Tibial nerve (tissue), 3 donors: ENCODE results near the gene CDH12.

Experiments used
- CTCF ChIP-seq, 5 experiments: fragments of 200-600 bp in 3 of 5; fragments of 450-650 bp in 2 of 5; sonication (generic) in 3 of 5; IDR thresholded peaks; one replicate each; pipeline ENCODE4 v1.5.1; 2016 to 2019; ENCODE audit warnings: antibody characterized with exemption in 5 of 5, mild to moderate bottlenecking in 3 of 5, moderate library complexity in 2 of 5
- POLR2A ChIP-seq, 2 donors: fragments of 450-650 bp; IDR thresholded peaks; one replicate each; pipeline ENCODE4 v1.6.1; 2017; ENCODE audit warnings: antibody characterized with exemption in 2 of 2, mild to moderate bottlenecking in 2 of 2, moderate library complexity in 2 of 2

GRCh38 chr5:22431406-22431805 lies 421.7 kb downstream of the CDH12 start:
- TF ChIP-seq CTCF (IDR thresholded peaks at IDR 0.05): no peak
- no peak for TF ChIP-seq POLR2A (IDR thresholded peaks at IDR 0.05)
